DOHH2 (cell line): ENCODE data around the gene CACNA1B.

ENCODE experiments used
- H3F3A ChIP-seq: fragments of 200-600 bp; sonication (generic), shearing (Covaris generic); 2 replicates; pipeline ENCODE4 v1.6.0; 2016; ENCODE audit warnings: antibody characterized with exemption, mild to moderate bottlenecking; ENCODE audit not compliant: control insufficient read depth, insufficient read depth
- H3K27ac ChIP-seq: fragments of 200-600 bp; sonication (generic); 2 replicates; pipeline ENCODE4 v1.5.1; 2014; ENCODE audit warnings: low read depth, mild to moderate bottlenecking, low read length, moderate library complexity
- H3K27me3 ChIP-seq: fragments of 200-600 bp; sonication (generic); 2 replicates; pipeline ENCODE4 v1.6.1; 2014; ENCODE audit warnings: mild to moderate bottlenecking, low read length, mixed read lengths; ENCODE audit not compliant: control insufficient read depth
- H3K36me3 ChIP-seq: fragments of 200-600 bp; sonication (generic); 2 replicates; pipeline ENCODE4 v1.6.1; 2014; ENCODE audit warnings: mild to moderate bottlenecking, low read length, moderate library complexity, mixed read lengths; ENCODE audit not compliant: control insufficient read depth
- H3K4me1 ChIP-seq: fragments of 200-600 bp; sonication (generic); 2 replicates; pipeline ENCODE4 v1.6.1; 2014; ENCODE audit warnings: mild to moderate bottlenecking, low read length, mixed read lengths; ENCODE audit not compliant: control insufficient read depth
- H3K4me2 ChIP-seq: fragments of 200-600 bp; sonication (generic); 2 replicates; pipeline ENCODE4 v1.6.0; 2014; ENCODE audit warnings: mild to moderate bottlenecking, low read length, moderate library complexity
- H3K4me3 ChIP-seq: fragments of 200-600 bp; sonication (generic); 2 replicates; pipeline ENCODE4 v1.5.1; 2014; ENCODE audit warnings: mild to moderate bottlenecking, low read length, mixed read lengths
- H3K79me2 ChIP-seq: fragments of 200-600 bp; sonication (generic); 2 replicates; pipeline ENCODE4 v1.6.1; 2014; ENCODE audit warnings: mild to moderate bottlenecking, low read length, mixed read lengths; ENCODE audit not compliant: control insufficient read depth
- H3K9me2 ChIP-seq: fragments of 200-600 bp; sonication (generic); replicated peaks from 2 replicates; pipeline ENCODE4 v1.6.1; 2014; ENCODE audit warnings: mild to moderate bottlenecking, low read length, mixed read lengths; ENCODE audit not compliant: control insufficient read depth
- H3K9me3 ChIP-seq: fragments of 200-600 bp; sonication (generic); 2 replicates; pipeline ENCODE4 v1.6.1; 2014; ENCODE audit warnings: antibody characterized with exemption, low read length, mixed read lengths; ENCODE audit not compliant: control insufficient read depth, insufficient read depth
- H4K20me1 ChIP-seq: fragments of 200-600 bp; sonication (generic); 2 replicates; pipeline ENCODE4 v1.6.0; 2014; ENCODE audit warnings: low read depth, mild to moderate bottlenecking, antibody characterized with exemption, low read length, moderate library complexity; ENCODE audit not compliant: control insufficient read depth, insufficient read depth
- CTCF ChIP-seq: fragments of 200-600 bp; sonication (generic); IDR thresholded peaks from one replicate; pipeline ENCODE4 v1.5.1; 2014; ENCODE audit warnings: antibody characterized with exemption, mild to moderate bottlenecking, low read depth, low read length; ENCODE audit not compliant: poor library complexity, severe bottlenecking
- EZH2phosphoT487 ChIP-seq: fragments of 200-600 bp; sonication (generic); IDR thresholded peaks from 2 replicates; pipeline ENCODE4 v1.6.1; 2017; ENCODE audit warnings: borderline replicate concordance, mild to moderate bottlenecking, antibody characterized with exemption, low read length, moderate library complexity, mixed read lengths

CACNA1B gene

GRCh38 chr9:138080979-138081378, 203.4 kb downstream of the CACNA1B start:
- Histone ChIP-seq H3K4me1 (no peaks in the 10 kb centered on the region), H3K27me3 (no peaks in the 10 kb centered on the region), H4K20me1 (no peaks in the 10 kb centered on the region), H3K36me3 (no peaks in the 10 kb centered on the region), H3K4me3 (no peak overlapping the region), H3K9me3 (peaks cover 9% of the 10 kb centered on the region), H3K27ac (no peak overlapping the region), H3K9me2 (no peaks in the 10 kb centered on the region), H3K4me2 (no peak overlapping the region), H3F3A (no peaks in the 10 kb centered on the region), H3K79me2 (no peaks in the 10 kb centered on the region)
- TF ChIP-seq CTCF: no peak
- TF ChIP-seq EZH2phosphoT487: no peak

GRCh38 chr9:138082918-138083636, 205.5 kb downstream of the CACNA1B start:
- Histone ChIP-seq H3K27ac (no peak overlapping the region), H3K4me3 (no peak overlapping the region), H3K27me3 (no peaks in the 10 kb centered on the region), H3K4me2 (no peak overlapping the region), H4K20me1 (no peaks in the 10 kb centered on the region), H3K4me1 (no peaks in the 10 kb centered on the region), H3K79me2 (no peaks in the 10 kb centered on the region), H3K9me3 (peaks cover 12% of the 10 kb centered on the region), H3K36me3 (no peaks in the 10 kb centered on the region), H3F3A (no peaks in the 10 kb centered on the region), H3K9me2 (no peaks in the 10 kb centered on the region)
- no peak for TF ChIP-seq CTCF
- TF ChIP-seq EZH2phosphoT487: no peak

- Histone ChIP-seq H3K4me3 (no peak overlapping the region), H4K20me1 (no peaks in the 10 kb centered on the region), H3K36me3 (no peaks in the 10 kb centered on the region), H3K79me2 (no peaks in the 10 kb centered on the region), H3K4me1 (no peaks in the 10 kb centered on the region), H3K9me3 (peaks cover 12% of the 10 kb centered on the region), H3K27me3 (no peaks in the 10 kb centered on the region), H3K27ac (no peak overlapping the region), H3F3A (no peaks in the 10 kb centered on the region), H3K4me2 (no peak overlapping the region), H3K9me2 (no peaks in the 10 kb centered on the region)
- TF ChIP-seq CTCF (no peak), EZH2phosphoT487 (no peak)
These were observed 206.3 kb downstream of the CACNA1B start for GRCh38 chr9:138083873-138084272.
